GDM1 (cell line): ENCODE measurements around the gene GOLM1.
"Not testable (repeated sequence)": the region's sequence is repeated elsewhere in the genome, so short reads cannot be mapped to it uniquely, and the experiment has no call there.

ENCODE experiments used
- DNase-seq: peaks from one replicate; lab custom pipeline; 2025; lab: John Stamatoyannopoulos, UW

GOLM1 gene

GRCh38 chr9:86082870-86083269 lies 16.5 kb downstream of the GOLM1 start:
- no peak for DNase-seq

GRCh38 chr9:86079865-86080469 lies 19.4 kb downstream of the GOLM1 start:
- no peak for DNase-seq

GRCh38 chr9:86079421-86079831 lies 19.9 kb downstream of the GOLM1 start:
- no peak for DNase-seq

GRCh38 chr9:86078731-86079130 lies 20.6 kb downstream of the GOLM1 start:
- no peak for DNase-seq

GRCh38 chr9:86077276-86077675 lies 22.1 kb downstream of the GOLM1 start:
- no peak for DNase-seq

GRCh38 chr9:86075132-86076109 lies 23.9 kb downstream of the GOLM1 start:
- no peak for DNase-seq

- no peak for DNase-seq
Measured at GRCh38 chr9:86073839-86074238, 25.5 kb downstream of the GOLM1 start.

GRCh38 chr9:86072394-86072877 lies 26.9 kb downstream of the GOLM1 start:
- DNase-seq: no peak

GRCh38 chr9:86069206-86069869 lies 30.0 kb downstream of the GOLM1 start:
- DNase-seq: no peak

GRCh38 chr9:86064220-86064619 lies 35.1 kb downstream of the GOLM1 start:
- DNase-seq: no peak

- DNase-seq: no peak
Measured at GRCh38 chr9:86062845-86063693, 36.3 kb downstream of the GOLM1 start.

- DNase-seq: no peak
Measured at GRCh38 chr9:86061972-86062739, 37.2 kb downstream of the GOLM1 start.

- no peak for DNase-seq
Measured at GRCh38 chr9:86057491-86057890, 41.9 kb downstream of the GOLM1 start.

- no peak for DNase-seq
Measured at GRCh38 chr9:86054695-86055094, 44.7 kb downstream of the GOLM1 start.

- no peak for DNase-seq
Measured at GRCh38 chr9:86052556-86053468, 46.5 kb downstream of the GOLM1 start.

- DNase-seq: not testable (repeated sequence)
Measured at GRCh38 chr9:86048018-86048742, 51.2 kb downstream of the GOLM1 start.

- DNase-seq: no peak
Measured at GRCh38 chr9:86047361-86047760, 52.0 kb downstream of the GOLM1 start.

GRCh38 chr9:86046930-86047341 lies 52.4 kb downstream of the GOLM1 start:
- no peak for DNase-seq

- no peak for DNase-seq
Measured at GRCh38 chr9:86046071-86046636, 53.2 kb downstream of the GOLM1 start.
